Dedifferentiated amniotic fluid mesenchymal stem cell (primary cell): ENCODE results near the gene HARS1.
"Not testable (repeated sequence)": the region's sequence is repeated elsewhere in the genome, so short reads cannot be mapped to it uniquely, and the experiment has no call there.

ENCODE experiments used
- DNase-seq: peaks from one replicate; pipeline ENCODE4 v3.0.0-alpha.2; 2016; ENCODE audit errors: extremely low spot score

The HARS1 gene

DNA sequence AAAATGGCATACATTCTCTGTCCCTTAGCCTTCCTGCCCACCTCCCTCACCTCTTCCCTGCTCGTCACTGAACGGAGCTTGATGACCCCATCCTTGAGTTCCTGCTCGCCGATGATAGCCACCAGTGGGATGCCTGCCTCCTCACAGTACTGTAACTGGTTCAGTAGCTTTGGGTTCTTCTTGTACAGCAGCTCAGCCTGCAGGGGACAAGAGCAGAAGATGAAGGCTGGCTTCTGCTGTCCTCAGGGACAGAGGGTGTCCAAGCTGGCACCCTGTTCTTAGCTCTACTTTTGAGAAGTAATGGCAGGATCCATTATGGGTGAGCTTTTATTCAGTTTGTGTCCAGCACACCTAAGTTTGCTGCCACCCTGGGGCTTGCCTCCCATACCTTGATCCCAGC is 16.5 kb downstream of the HARS1 start:
- no peak for DNase-seq

DNA sequence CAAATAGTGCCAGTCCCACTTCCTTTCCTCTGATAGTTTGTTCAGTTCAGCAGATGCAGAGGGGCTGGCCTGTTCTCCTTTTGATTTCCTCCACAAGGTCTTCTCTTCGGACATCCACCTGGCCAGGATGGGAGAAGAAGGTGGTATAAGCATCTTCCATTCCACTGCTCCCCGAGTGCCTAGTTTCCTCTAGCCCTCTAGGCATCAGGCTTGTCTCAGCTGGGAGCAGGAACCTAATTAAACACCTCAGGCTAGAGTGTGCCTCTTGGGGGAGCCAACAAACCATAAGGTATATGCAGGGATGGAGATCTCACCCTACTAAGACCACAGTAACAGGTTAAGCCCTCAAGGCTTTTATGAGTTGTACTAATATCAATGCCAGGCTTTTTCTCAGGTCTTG is 17.0 kb downstream of the HARS1 start:
- DNase-seq, result no peak

DNA sequence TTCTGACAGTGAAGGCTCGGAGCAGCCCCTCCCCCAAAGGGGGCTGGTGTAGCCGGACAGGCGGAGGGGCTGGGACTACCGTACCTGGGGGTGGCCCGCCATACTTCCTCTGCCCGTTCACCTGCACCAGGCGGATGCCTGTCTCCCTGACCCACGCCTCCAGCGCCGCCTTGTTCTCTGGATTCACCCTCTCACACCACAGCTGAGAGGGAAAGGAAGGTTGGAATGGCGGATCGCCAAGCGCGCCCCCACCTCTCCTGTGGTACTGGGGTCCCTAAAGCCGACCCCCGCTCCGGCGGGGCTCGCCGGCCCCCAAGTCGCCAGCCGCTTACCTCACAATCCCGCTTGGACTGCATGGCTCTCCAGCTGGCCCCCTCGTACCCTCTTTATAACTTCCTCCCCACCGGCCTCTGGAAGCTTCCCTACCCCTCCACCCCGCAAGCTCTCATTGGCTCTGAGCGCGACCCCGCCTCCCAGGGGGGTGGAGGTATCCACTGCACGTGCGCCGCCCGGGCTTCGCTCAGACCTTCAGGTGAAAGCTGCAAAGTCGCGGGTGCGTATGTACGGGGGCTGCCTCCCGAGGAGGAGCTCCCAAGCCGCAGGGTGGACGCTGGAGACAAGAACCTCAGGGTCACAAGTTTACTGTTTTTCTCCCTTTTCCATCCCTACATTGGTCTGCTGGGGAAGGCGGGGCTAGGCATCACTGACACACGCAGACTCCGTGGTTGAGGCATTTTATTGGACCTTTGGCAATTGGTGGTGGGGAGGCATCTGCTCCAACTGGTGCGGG is 17.8 kb downstream of the HARS1 start, which contains the start of gene DND1:
DND1 (minus strand) TSS at position 390 of the 790 bp plus-strand sequence; CDS start at position 356, 34 bp downstream.
- DNase-seq, result no peak

DNA sequence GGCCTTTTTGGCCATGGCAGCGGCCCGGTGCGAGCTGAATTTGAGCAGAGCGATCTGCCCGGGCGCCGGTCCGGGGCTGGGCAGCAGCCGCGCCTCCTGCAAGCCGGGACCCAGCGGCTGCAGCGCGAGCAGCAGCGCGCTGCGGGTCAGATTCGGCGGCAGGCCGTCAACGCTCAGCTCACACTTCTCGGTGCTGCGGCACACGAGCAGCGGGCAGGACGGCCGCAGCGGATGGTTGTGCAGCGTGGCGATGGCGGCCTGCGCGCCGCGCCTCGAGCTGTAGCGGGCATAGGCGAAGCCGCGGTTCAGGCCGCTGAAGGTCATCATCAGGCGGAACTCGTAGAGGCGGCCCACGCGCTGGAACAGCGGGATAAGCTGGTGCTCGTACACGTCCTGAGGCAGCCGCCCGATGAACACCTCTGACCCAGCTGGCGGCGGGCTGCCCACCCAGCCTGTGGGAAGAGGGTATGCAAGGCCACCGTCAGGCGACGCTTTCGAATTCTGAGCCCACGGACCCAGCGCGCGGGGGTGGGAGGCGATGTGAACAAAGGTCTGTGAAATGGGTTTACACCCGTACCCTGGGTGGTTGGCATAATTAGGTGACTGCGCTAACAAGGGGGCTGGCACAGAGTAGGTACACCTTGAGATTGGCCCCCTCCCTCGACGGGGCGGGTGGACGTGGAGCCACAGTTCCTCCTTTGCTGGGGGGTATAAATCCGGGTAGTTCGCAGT is 18.5 kb downstream of the HARS1 start:
- DNase-seq, result no peak

DNA sequence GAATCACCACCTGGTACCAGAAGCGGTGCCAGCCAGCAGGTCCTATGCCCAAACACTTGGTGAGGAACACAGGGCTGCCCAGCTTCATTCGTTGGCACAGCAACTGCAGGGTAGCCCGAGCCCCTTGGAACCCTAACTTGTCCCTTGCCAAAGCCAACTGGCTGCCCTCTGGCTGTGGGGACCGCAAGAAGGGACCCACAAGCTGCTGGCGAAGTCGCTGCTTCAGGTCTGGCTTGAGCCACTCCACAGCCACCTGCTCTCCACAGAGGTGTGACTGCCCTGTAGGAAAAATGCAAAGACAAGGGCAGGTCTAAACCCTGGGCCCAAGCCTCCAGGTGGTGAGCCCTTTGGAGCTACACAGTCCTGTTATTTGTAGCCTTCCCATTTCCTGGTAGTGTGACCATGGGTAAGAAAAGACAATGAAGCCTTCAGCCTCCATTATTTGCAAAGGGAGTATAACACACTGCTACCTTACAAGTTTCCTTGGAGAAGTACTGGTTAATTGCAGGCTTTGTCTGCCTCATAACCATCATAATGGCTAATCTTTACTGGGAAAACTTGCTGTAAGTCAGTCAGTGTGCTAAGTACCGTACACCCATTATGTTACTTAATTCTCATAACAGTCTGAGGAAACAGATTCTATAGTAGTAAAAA is 19.6 kb downstream of the HARS1 start:
- no peak for DNase-seq

DNA sequence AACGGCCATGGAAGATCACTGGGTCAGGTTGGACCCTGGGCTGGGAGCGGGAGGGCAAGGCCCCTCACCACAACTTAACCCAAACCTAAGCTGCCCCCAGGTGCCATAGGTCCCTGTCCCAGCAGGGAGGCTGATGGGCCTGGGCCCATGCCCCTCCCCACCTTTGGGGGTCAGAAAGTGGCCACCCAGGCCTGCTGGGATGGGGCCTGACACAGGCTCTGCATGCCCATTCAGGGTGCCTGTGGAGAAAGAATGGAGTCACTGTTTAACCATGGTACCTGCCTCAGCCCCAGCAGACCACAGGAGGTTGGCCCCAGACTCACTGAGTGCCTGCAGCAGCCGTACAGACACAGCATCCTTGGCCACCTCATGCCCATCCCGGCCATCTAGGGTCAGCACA is 20.1 kb downstream of the HARS1 start:
- DNase-seq, result not testable (repeated sequence)

DNA sequence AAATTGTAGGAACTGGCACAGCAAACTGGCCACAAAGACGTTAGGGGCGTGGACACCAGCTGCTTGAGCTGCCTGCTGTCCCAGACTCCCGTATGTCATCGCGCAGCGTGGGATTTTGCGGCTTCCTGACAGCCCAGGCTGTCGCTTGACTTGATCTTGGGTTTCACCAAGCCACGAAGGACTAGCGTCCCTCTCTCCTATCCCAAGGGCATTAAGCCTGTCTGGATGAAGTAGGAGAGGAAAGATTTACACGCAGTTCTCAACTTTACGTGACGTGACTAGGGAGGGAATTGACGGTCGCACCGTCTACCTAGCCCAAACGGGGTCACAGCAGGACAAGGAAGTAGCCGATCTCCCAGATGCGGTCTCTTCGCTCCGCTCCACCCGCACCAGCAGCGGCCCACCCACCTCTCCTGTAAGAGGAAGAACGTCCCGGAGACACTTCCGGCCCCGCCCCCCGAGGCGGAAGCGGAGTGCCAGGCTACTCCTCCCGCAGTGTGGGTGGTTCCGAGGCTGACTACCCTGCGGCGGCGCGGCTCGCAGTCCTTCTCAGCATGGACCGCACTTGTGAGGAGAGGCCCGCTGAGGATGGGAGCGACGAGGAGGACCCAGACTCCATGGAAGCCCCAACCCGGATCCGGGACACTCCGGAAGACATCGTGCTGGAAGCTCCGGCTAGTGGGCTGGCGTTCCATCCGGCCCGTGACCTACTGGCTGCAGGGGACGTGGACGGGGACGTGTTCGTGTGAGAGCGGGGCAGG is 26.6 kb downstream of the HARS1 start, which contains the start of gene WDR55:
WDR55 (plus strand) TSS at position 546 of the 761 bp plus-strand sequence; CDS start at position 555, 9 bp downstream.
- peak; percentile 93 for DNase-seq

DNA sequence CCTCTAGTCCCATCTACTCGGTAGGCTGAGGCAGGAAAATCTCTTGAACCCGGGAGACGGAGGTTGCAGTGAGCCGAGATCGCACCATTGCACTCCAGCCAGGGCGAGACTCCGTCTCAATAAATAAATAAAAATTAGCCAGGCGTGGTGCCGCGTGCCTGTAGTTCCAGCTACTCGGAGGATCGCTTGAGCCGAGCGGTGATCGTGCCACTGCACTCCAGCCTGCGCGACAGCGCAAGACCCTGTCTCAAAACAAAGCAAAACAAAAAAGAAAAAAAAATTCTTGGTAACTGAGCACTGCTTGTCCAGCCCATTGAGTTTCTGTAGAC is 27.2 kb downstream of the HARS1 start:
- no peak for DNase-seq

DNA sequence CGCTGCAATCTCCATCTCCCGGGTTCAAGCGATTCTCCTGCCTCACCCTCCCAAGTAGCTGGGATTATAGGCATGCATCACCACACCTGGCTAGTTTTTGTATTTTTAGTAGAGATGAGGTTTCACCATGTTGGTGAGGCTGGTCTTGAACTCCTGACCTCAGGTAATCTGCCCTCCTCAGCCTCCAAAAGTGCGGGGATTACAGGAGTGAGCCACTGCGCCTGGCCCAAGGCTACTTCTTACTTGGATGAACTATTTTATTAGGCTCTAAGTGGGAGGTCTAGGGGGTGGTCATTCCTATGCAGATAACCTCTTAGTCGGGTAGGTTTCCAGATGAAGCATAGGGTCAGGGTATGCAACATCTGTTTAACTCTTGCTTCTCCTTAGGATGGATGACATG is 30.8 kb downstream of the HARS1 start:
- not testable (repeated sequence) for DNase-seq

DNA sequence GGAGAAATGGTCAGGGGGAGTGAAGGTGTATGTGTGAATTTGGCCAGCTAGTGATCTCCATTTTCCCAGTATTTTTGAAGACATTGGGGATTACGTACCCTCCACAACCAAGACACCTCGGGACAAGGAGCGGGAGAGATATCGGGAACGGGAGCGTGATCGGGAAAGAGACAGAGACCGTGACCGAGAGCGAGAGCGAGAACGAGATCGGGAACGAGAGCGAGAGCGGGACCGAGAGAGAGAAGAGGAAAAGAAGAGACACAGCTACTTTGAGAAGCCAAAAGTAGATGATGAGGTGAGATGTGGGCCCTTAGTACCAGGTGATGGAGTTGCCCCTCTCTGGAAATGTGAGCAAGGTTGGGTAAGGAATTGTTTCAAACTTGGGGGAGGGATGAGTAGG is 32.3 kb downstream of the HARS1 start:
- no peak for DNase-seq

DNA sequence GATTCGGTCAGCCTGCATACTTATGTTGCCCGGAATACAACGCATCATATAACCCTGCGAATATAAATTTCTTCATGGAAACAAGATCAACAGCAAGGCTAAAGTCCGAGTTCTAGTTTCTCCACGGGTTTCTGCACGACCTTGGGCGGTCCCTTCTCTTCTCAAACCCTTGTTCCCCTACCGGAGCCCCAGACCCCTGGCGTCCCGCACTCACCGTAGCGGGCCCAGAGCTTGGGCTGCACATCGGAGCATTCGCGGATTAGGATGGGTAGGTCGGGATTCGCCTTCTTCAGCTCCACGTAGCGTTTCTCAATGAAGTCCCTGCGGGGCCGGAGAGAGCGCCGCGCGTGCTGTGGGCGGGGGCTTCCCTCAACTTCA is 44.1 kb downstream of the HARS1 start:
- DNase-seq, result no peak

DNA sequence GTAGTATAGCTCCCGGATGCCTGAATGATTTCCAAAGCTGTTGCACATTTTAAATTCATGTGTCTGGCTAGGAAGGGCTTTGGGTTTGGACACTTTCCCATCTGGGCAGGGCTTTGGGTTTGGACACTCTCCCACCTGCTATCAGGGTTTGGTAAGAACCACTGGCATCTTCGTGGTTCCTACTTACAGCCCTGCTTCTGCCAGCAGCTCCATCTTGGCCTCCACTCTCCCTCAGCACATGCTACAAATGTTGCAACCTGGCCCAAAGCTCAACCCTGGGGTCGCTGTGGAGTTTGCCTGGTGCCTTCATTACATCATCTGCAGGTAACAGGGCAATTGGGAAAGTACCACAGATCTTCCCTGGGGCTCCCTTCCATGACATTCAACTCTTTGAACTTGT is 48.5 kb downstream of the HARS1 start:
- no peak for DNase-seq

DNA sequence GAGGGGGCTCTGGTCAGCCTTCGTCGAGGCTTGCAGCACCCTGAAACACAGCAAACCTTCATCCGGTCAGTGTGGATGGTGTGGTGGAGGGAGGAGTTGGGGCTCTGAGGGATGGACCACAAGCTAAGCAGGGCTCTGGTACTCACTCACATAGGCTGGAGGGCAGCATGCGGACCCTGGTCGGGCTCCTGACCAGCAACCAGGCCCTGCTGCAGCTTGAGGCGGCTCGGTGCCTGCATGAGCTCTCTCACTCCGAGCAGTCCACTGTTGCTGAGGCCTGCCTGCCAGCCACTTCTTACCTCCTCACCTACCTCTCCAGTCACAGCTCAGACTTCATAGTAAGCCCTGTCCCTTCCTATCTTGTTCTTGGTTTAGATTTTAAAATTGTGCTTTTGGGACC is 49.5 kb downstream of the HARS1 start:
- no peak for DNase-seq

DNA sequence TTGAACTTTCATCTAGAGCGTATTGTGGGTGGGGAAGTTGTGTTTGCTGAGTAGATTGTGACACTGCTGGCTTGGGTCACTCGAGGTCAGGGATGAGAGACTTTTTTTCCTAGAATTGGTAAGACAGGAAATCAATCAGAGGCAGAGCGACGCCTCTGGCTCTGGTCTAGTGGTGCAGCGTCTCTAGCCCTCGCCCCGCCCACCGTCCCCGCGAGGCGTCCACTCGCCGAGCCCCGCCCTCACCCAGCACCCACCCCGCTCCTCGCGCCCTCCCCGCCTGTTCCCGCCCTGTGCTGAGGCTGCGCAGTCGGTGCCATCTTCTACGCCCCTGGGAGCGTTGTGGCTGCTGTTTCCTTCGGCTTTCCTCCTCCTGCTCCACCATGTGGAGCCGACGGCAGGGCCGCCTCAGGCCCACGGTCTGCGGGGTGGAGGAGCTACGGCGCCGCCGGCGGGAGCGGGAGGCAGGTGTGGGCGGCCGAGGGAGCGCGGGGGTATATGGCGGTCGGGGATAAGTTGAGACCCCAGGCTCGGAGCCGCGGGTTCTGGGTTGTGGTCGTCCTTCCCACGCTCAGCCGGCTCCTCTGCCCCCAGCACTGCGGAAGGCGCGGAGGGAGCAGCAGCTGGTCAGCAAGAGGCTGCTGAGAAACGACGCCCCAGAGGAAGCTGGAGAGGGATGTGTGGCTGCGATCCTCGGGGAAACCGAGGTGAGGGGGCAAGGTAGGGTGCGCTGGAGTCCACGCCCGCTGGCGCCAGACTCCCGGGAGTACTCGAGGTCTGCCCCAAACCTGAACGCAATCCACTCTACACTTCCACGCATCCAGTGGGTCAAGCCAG is 51.8 kb downstream of the HARS1 start, which contains the start of gene TMCO6:
TMCO6 (plus strand) TSS at position 304 of the 834 bp plus-strand sequence; CDS start at position 381, 77 bp downstream.
- DNase-seq, result peak; percentile 86

DNA sequence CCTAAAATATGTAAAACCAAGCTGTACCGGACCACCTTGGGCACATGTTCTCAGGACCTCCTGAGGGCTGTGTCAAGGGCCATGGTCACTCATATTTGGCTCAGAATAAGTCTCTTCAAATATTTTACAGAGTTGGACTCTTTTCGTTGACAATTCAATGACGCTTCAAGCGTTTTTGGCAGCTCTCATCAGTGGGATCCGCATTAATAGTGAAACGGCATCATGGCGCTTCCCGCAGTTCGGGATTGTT is 52.3 kb downstream of the HARS1 start:
- not testable (repeated sequence) for DNase-seq

DNA sequence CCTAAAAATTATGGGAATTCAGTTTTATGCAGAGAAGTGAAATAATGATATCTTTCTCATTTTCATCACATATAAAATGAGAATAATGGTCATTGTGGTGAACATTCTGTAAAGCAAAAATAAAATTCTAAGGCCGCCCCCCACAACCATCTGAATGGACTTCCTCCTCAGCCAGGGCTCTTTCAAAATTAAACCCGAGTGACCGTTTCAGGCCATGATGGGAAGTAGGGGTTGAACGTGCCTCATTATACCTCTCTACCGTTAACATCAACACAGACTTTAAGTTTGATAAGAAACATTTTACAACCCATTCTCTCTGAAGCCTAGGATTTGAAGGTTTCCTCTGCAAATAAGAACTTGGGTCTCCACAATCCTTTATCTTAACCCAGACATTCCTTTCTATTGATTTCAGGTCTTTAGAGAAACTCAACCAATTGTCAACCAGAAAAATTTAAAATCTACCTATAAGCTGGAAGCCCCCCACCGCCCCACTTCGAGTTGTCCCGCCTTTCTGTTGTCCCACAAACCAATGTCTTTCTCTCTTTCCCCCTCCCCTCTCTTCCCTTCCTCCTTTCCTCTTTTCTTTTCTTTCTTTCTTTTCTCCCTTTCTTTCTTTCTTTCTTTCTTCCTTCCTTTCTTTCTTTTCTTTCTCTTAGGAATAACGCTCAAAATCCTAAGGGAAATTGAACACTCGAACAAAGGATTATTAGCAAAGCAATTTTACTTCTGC is 53.6 kb downstream of the HARS1 start:
- DNase-seq, result no peak

DNA sequence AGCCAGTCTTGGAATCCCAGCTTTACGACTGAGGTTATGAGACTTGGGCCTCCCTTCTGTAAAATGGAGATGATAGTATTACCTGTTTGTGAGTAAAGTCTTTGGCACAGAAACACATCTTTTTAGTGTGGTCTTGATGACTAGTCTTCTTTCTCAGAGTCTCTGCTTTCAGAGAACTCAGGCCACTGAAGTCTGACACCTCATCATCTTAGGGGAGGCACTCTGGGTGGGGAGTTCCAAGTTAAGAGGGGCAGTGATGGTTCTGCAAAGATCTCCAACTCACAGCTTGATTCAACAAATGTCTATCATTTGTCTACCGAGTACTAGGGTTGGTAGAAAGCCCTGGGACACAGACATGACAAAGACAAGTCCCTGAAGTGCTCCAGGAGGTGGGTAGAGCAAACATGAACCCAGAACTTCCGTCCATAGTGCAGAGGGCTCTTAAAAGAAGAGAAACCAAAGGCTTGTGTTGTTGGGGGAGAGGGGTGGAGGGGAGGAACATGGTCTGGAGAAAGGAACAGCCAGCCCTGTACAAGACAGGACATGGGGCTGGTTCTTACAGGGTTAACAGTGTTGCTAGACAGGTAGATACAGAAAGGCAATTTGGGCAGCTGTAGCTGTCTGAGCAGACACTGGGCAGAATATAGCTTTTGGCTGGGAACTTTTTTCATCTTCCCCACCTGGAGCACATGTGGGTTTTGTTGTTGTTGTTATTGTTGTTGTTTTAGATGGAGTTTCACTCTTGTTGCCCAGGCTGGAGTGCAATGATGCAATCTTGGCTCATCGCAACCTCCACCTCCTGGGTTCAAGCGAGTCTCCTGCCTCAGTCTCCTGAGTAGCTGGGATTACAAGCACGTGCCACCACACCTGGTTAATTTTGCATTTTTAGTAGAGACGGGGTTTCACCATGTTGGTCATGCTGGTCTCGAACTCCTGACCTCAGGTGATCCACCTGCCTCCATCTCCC is 55.6 kb downstream of the HARS1 start:
- DNase-seq, result no peak

DNA sequence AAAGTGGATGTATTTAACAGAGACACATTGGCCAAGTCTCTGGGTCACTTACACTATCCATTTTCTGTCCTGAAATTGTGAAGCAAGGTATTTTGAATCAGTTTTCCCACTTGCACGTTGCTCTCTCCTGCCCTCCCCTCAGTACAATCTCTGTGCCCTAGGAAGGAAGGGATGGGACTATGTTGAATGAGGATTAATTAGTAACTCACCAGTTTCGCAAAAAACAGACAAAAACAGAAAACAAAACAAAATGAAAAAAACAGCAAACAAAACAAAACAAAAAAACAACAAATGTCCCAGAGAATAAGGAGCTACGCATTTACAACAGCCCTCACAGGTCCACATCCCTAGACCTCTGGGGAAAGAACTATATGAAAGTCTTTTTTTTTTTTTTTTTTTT is 57.1 kb downstream of the HARS1 start:
- DNase-seq, result no peak

DNA sequence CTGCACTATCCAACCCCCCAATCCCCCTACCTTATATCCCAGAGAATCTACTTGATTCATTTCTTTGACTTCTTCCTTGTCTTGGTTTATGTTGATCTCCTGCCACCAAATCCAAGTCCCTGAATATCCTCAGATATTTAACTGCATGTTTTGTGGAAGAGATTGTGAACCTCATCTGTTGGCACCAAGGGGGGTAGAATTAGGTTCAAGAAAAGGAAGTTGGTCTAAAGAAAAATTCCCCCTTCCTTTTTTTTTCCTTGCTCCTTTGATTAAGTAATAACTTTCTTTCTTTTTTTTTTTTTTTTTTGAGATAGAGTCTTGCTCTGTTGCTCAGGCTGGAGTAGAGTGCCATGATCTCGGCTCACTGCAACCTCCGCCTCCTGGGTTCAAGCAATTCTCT is 57.7 kb downstream of the HARS1 start:
- DNase-seq, result no peak
